SK-N-SH (cell line): ENCODE results near the gene RNF212. TPM values are rescaled to one million over a fixed set of nuclear protein-coding genes. Genes with fewer than 3 reads are reported as not detected.
A peak's percentile ranks its signal among the peaks of the same experiment; 100 is the strongest.

ENCODE experiments used
- CTCF ChIA-PET: fragments of 300-600, 350-600 bp; formaldehyde crosslinking; extraction: SDS; loops from one replicate; lab custom pipeline; 2021; lab: Yijun Ruan, JAX
- POLR2A ChIA-PET: fragments of 350-600 bp; sonication (Branson Sonifier 250); formaldehyde crosslinking; extraction: SDS; loops from one replicate; lab custom pipeline; 2020; ENCODE audit warnings: antibody characterized with exemption, inconsistent platforms; lab: Yijun Ruan, JAX
- DNase-seq: peaks from one replicate; pipeline ENCODE4 v3.0.0; 2012
- H2AFZ ChIP-seq: fragments of 200-600 bp; sonication (generic); 2 replicates; pipeline ENCODE4 v1.8.1; 2016; ENCODE audit warnings: antibody characterized with exemption, mild to moderate bottlenecking, low read depth
- H3F3A ChIP-seq: fragments of 200-600 bp; sonication (generic); replicated peaks from 2 replicates; pipeline ENCODE3; 2016; ENCODE audit warnings: antibody characterized with exemption, mild to moderate bottlenecking; ENCODE audit not compliant: insufficient read depth
- H3K27ac ChIP-seq, 2 experiments: fragments of 200-500 bp in 1 of 2; fragments of 200-600 bp in 1 of 2; sonication (Bioruptor generic) in 1 of 2; sonication (generic), shearing (Covaris generic) in 1 of 2; 2 replicates each; pipeline versions ENCODE4 v1.5.1 to v1.6.1; 2014 to 2016; ENCODE audit warnings: low read depth in 2 of 2, inconsistent platforms in 1 of 2, low read length in 1 of 2, mild to moderate bottlenecking in 1 of 2, mixed read lengths in 1 of 2
- H3K27me3 ChIP-seq: fragments of 200-600 bp; sonication (generic), shearing (Covaris generic); 2 replicates; pipeline ENCODE4 v1.6.1; 2016; ENCODE audit warnings: mixed run types; ENCODE audit not compliant: insufficient read depth
- H3K36me3 ChIP-seq, 2 experiments: fragments of 200-500 bp in 1 of 2; fragments of 200-600 bp in 1 of 2; sonication (Bioruptor generic) in 1 of 2; sonication (generic) in 1 of 2; replicated peaks in 1 of 2; 2 replicates each; pipeline versions ENCODE3 to v1.5.1; 2014 to 2016; ENCODE audit warnings: low read length in 1 of 2, mild to moderate bottlenecking in 1 of 2; ENCODE audit not compliant: insufficient read depth in 2 of 2, control insufficient read depth in 1 of 2
- H3K4me1 ChIP-seq, 2 experiments: fragments of 200-500 bp in 1 of 2; fragments of 200-600 bp in 1 of 2; sonication (Bioruptor generic) in 1 of 2; sonication (generic), shearing (Covaris generic) in 1 of 2; 2 replicates each; pipeline versions ENCODE4 v1.5.1 to v1.6.1; 2014 to 2016; ENCODE audit warnings: low read depth in 1 of 2, low read length in 1 of 2, mixed run types in 1 of 2; ENCODE audit not compliant: insufficient read depth in 2 of 2, control insufficient read depth in 1 of 2
- H3K4me2 ChIP-seq: fragments of 200-600 bp; sonication (generic), shearing (Covaris generic); 2 replicates; pipeline ENCODE4 v1.6.1; 2017; ENCODE audit warnings: mixed run types
- H3K4me3 ChIP-seq, 2 experiments: fragments of 200-500 bp in 1 of 2; fragments of 200-600 bp in 1 of 2; sonication (Bioruptor generic) in 1 of 2; sonication (generic), shearing (Covaris generic) in 1 of 2; 2 replicates each; pipeline versions ENCODE4 v1.5.1 to v1.8.1; 2014 to 2016; ENCODE audit warnings: low read depth in 2 of 2, inconsistent platforms in 1 of 2, low read length in 1 of 2, mild to moderate bottlenecking in 1 of 2, mixed read lengths in 1 of 2, moderate library complexity in 1 of 2
- H3K79me2 ChIP-seq: fragments of 200-600 bp; sonication (generic); 2 replicates; pipeline ENCODE4 v1.8.1; 2017; ENCODE audit warnings: mild to moderate bottlenecking; ENCODE audit not compliant: insufficient read depth
- H3K9ac ChIP-seq: fragments of 200-600 bp; sonication (generic); 2 replicates; pipeline ENCODE4 v1.6.1; 2017; ENCODE audit warnings: mixed run types
- H3K9me2 ChIP-seq: fragments of 200-600 bp; sonication (generic); 2 replicates; pipeline ENCODE4 v1.6.1; 2017; ENCODE audit warnings: mixed run types
- H3K9me3 ChIP-seq: fragments of 200-600 bp; sonication (generic); 2 replicates; pipeline ENCODE4 v1.6.1; 2017; ENCODE audit warnings: mixed run types, mild to moderate bottlenecking, moderate library complexity
- H4K20me1 ChIP-seq: fragments of 200-600 bp; sonication (generic); 2 replicates; pipeline ENCODE4 v1.6.1; 2017; ENCODE audit warnings: mild to moderate bottlenecking, mixed run types; ENCODE audit not compliant: insufficient read depth
- ELF1 ChIP-seq: IDR thresholded peaks from 2 replicates; pipeline ENCODE4 v1.4.0; 2012
- EP300 ChIP-seq, 2 experiments: IDR thresholded peaks; 2 replicates each; pipeline versions ENCODE4 v1.4.0 to v1.6.1; 2012; ENCODE audit warnings: borderline replicate concordance in 1 of 2, low read depth in 1 of 2, low read length in 1 of 2
- EZH2phosphoT487 ChIP-seq: fragments of 200-600 bp; sonication (generic); IDR thresholded peaks from 2 replicates; pipeline ENCODE4 v1.6.1; 2017; ENCODE audit warnings: low read depth, mixed run types, mild to moderate bottlenecking, antibody characterized with exemption, moderate library complexity, borderline replicate concordance
- FOXJ3 ChIP-seq: sonication (generic); formaldehyde crosslinking; IDR thresholded peaks from 2 replicates; pipeline ENCODE4 v1.5.1; 2020; ENCODE audit warnings: mild to moderate bottlenecking, missing genetic modification reagents
- GABPA ChIP-seq: IDR thresholded peaks from 2 replicates; pipeline ENCODE4 v1.4.0; 2012; ENCODE audit warnings: low read depth, mild to moderate bottlenecking
- GATA2 ChIP-seq: sonication (generic); formaldehyde crosslinking; IDR thresholded peaks from 2 replicates; pipeline ENCODE4 v1.5.0; 2020; ENCODE audit warnings: mild to moderate bottlenecking, missing genetic modification reagents
- IRF3 ChIP-seq: fragments of 150-350 bp; IDR thresholded peaks from 2 replicates; pipeline ENCODE4 v1.6.1; 2016; ENCODE audit warnings: mild to moderate bottlenecking, low read depth, low read length
- MXI1 ChIP-seq: IDR thresholded peaks from 2 replicates; pipeline ENCODE4 v1.6.1; 2012; ENCODE audit warnings: mild to moderate bottlenecking, low read depth, low read length, improper control_type of control experiment
- NFIC ChIP-seq: IDR thresholded peaks from 2 replicates; pipeline ENCODE4 v1.4.0; 2012; ENCODE audit warnings: borderline replicate concordance
- PBX3 ChIP-seq: IDR thresholded peaks from 2 replicates; pipeline ENCODE4; 2012
- POLR2AphosphoS5 ChIP-seq: IDR thresholded peaks from 2 replicates; pipeline ENCODE4 v1.6.1; 2012; ENCODE audit warnings: low read depth, low read length
- RAD21 ChIP-seq: IDR thresholded peaks from 2 replicates; pipeline ENCODE4 v1.6.1; 2012; ENCODE audit warnings: mild to moderate bottlenecking, low read length
- RCOR1 ChIP-seq: fragments of 150-350 bp; IDR thresholded peaks from 2 replicates; pipeline ENCODE4 v1.6.1; 2017; ENCODE audit warnings: antibody characterized with exemption, low read length
- REST ChIP-seq: IDR thresholded peaks from 2 replicates; pipeline ENCODE4 v1.6.1; 2012; ENCODE audit warnings: mild to moderate bottlenecking, low read depth, low read length, moderate library complexity
- SMC3 ChIP-seq: IDR thresholded peaks from 2 replicates; pipeline ENCODE4 v1.6.1; 2012; ENCODE audit warnings: low read depth, low read length, improper control_type of control experiment
- TAF1 ChIP-seq: IDR thresholded peaks from 2 replicates; pipeline ENCODE4 v1.6.1; 2012; ENCODE audit warnings: low read depth, mild to moderate bottlenecking, low read length, moderate library complexity, borderline replicate concordance
- TCF12 ChIP-seq: IDR thresholded peaks from 2 replicates; pipeline ENCODE4 v1.4.0; 2012
- USF2 ChIP-seq: fragments of 150-350 bp; IDR thresholded peaks from 2 replicates; pipeline ENCODE4 v1.6.1; 2017; ENCODE audit warnings: antibody characterized with exemption, low read length, low read depth, borderline replicate concordance
- YY1 ChIP-seq: IDR thresholded peaks from 2 replicates; pipeline ENCODE4 v1.4.0; 2012; ENCODE audit warnings: low read depth, mild to moderate bottlenecking
- ZBTB33 ChIP-seq: IDR thresholded peaks from 2 replicates; pipeline ENCODE4 v1.4.0; 2012; ENCODE audit warnings: low read depth, borderline replicate concordance
- WGBS: methylation state at CpG from one replicate; pipeline ENCODE4 v1.1.6; 2017; ENCODE audit warnings: low lambda C conversion rate; 5-methylcytosine and 5-hydroxymethylcytosine counted together
- polyA plus RNA-seq, 3 experiments: library from polyadenylated mRNA; depleted of rRNA; stranded (reverse); fragments of >200 nt; gene quantifications; 2 replicates each; pipeline ENCODE4 v1.2.3, GENCODE V29; 2012

Gene RNF212
- polyA plus RNA-seq, 1 of the 3 experiments (the other 2 are of a cell fraction), result 7.0 TPM

- Histone ChIP-seq H3F3A (peaks cover 17% of the 10 kb centered on the region), H3K9ac (no peak overlapping the region), H3K9me2 (no peaks in the 10 kb centered on the region), H3K4me2 (peak overlapping the region; percentile 74), H3K4me3 (no peak overlapping the region; a peak in 1 of 4 replicates), H3K36me3 (no peaks in the 10 kb centered on the region), H3K9me3 (no peaks in the 10 kb centered on the region), H3K79me2 (no peaks in the 10 kb centered on the region), H3K27me3 (peaks cover 40% of the 10 kb centered on the region), H3K4me1 (peaks cover 3 to 26% of the 10 kb centered on the region in 2 experiments; a peak in 3 of 4 replicates), H4K20me1 (no peaks in the 10 kb centered on the region), H2AFZ (no peak overlapping the region), H3K27ac (peak overlapping the region in 1 of 2 experiments; percentile 32; a peak in 1 of 4 replicates)
- POLR2A ChIA-PET, result no interaction called here
- TF ChIP-seq EZH2phosphoT487, result no peak
- TF ChIP-seq FOXJ3, result no peak
- no peak for TF ChIP-seq REST
- no peak for TF ChIP-seq TCF12
- TF ChIP-seq ZBTB33, result no peak
- no peak for TF ChIP-seq PBX3
- TF ChIP-seq RCOR1, result no peak
- TF ChIP-seq RAD21, result no peak
- no peak for TF ChIP-seq YY1
- no peak for TF ChIP-seq TAF1
- TF ChIP-seq EP300 (IDR thresholded peaks at IDR 0.05; ENCODE audit: borderline replicate concordance in 1 of 2, low read depth in 1 of 2, low read length in 1 of 2), result no peak
- TF ChIP-seq USF2, result no peak
- TF ChIP-seq MXI1, result no peak
- TF ChIP-seq GATA2 (CRISPR knock-in tag), result no peak
- no peak for TF ChIP-seq SMC3
- TF ChIP-seq NFIC, result no peak
- no peak for TF ChIP-seq POLR2AphosphoS5
- no peak for TF ChIP-seq GABPA
- TF ChIP-seq ELF1, result no peak
- TF ChIP-seq IRF3, result no peak
- CTCF ChIA-PET, result no interaction called here
- no peak for DNase-seq
- WGBS, result 43% methylated on average over 28 of the region's 41 CpGs
Observed at GRCh38 chr4:1047106-1047975, 66.0 kb downstream of the RNF212 start.
